NCI-H1105 (cell line): ENCODE data around the gene PTCRA.
A peak's percentile ranks its signal among the peaks of the same experiment; 100 is the strongest.
"Not testable (repeated sequence)": the region's sequence is repeated elsewhere in the genome, so short reads cannot be mapped to it uniquely, and the experiment has no call there.

Source experiments
- DNase-seq: peaks from one replicate; lab custom pipeline; 2025; lab: John Stamatoyannopoulos, UW

PTCRA gene

DNA sequence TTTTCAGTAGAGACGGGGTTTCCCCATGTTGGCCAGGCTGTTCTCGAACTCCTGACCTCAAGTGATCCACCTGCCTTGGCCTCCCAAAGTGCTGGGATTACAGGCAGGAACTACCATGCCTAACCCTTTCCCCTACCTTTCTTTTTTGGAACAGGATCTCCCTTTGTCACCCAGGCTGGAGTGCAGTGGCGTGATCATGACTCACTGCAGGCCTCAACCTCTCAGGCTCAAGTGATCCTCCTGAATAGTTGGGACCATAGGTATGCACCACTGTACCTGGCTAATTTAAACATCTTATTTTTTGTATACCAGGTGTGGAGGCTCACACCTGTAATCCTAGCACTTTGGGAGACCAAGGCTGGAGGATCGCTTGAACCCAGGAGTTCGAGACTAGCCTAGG, 25.5 kb downstream of the PTCRA start:
- DNase-seq = not testable (repeated sequence)

DNA sequence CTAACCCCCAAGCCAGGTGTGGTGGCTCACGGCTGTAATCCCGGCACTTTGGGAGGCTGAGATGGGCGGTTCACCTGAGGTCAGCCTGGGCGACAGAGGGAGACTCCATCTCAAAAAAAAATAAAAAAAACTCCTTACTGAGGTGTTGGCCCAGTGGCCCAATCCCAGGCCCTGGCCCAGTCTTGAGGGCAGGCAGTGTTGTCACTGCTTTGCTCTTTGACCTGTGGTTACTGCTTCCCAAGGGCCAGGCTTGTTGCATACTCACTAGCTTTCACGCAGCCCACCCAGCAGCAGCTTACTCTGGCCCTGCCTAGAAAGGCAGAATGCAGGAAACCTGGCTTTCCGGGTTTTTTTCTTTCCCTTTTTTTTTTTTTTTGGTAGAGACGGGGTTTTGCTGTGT, 26.6 kb downstream of the PTCRA start:
- DNase-seq = no peak

DNA sequence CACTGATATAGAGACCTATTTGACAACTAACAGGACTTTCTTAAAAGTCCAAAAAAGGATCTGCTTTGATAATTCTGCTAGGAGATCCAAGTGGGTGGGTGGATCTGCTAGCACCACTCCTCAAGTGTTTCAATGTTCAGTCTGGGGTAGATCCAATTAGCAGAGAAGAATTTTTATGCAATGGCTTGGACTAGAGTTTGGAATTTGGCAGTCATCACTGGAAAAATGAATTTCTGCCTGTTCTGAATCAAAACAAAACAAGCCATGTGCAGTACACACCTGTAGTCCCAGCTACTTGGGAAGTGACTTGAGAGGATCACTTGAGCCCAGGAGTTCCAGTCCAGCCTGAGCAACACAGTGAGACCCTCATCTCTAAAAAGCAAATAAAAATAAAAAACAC, 32.1 kb downstream of the PTCRA start:
- DNase-seq = no peak

DNA sequence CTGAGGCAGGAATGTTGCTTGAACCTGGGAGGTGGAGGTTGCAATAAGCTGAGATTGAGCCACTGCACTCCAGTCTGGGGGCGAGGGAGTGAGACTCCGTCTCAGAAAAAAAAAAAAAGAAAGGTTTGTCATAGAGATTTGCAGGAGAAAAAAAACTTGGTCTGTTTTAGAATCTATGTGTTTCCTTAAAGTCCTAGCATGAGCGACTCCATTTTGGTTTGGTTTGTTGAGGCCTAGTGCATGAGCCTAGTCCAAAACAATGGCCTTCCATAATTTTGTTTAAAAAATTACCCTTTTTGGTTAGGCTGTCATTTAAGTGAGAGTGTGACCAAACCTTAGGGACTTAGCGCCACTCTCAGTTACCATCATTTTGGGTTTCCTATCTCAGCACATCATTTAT, 36.5 kb downstream of the PTCRA start:
- no peak for DNase-seq

DNA sequence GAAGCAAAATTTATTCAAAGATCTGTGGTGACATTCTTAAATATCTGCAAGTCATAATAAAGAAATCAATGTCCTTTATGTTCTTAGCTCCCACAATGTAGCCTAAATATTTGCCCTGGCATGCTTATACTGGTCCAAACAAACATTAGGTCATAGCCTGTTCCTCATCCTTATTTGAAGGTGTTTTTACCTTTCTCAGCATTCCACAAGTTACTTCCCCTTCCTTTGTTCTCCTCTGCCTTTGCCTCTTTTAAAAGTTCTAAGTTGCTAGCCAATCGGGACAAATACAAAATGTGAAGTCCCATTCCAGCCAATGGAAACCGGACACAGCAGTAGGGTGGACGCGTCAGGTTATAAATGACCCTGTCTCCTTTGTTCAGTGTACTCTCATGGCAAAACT, 38.6 kb downstream of the PTCRA start:
- not testable (repeated sequence) for DNase-seq

DNA sequence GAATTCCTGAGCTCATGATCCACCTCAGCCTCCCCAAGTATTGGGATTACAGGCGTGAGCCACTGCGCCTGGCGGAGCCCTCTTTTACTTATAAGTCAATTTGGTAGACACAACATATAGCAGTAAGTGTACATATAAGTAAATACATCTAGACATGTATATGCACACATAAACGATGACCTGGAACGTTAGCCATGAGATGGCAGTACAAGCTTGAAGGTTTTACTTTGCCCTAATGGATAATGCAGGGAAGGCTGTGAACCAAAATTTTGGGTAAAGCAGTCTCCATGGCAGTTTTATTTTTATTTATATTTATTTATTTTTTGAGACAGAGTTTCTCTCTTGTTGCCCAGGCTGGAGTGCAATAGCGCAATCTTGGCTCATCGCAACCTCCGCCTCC, 42.3 kb downstream of the PTCRA start:
- no peak for DNase-seq

DNA sequence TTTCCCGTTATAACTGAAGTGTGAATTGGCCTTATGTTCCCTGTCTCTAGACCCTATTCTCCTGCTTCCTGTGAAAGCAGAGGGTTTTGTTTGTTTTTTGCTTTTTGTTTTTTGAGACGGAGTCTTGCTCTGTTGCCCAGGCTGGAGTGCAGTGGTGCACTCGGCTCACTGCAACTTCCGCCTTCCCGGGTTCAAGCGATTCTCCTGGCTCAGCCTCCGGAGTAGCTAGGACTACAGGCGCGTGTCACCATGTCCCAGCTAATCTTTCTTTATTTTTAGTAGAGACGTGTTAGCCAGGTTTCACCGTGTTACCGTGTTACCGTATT, 44.0 kb downstream of the PTCRA start:
- DNase-seq = no peak

DNA sequence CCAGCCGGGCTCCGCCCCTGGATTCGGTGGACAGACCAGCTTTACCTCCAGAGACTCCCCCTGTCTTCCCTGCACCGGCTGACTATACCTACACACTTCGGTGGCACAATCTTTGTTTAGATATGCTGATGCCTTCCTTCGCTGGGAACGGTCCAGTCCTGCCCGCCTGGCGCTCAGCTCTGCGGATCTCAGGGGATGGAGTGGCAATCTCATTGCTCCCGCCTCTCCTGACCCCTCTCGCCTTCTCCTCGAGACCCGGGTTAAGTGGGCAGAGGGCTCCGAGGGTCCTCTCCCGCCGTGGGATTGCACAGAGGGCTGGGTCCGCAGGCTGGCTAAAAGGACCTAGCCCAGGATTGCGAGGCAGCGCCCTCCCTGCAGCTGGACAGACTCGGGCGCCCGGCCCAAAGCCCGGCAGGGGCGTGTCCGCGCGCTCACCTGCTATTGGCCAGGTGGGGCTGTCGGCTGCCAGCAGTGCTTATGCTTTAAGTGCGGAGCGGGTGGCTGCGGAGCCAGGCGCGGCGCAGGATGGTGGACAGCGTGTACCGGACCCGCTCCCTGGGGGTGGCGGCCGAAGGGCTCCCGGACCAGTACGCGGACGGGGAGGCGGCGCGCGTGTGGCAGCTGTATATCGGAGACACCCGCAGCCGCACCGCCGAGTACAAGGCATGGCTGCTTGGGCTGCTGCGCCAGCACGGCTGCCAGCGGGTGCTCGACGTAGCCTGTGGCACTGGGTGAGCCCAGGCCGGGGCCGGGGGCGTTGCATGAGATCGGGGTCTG, 44.6 kb downstream of the PTCRA start, which contains the start of gene GNMT:
Gene GNMT, plus strand, starts transcription at position 512 of the 777 bp plus-strand sequence. Its CDS starts 14 bp downstream, at position 526.
- DNase-seq = peak; percentile 58

DNA sequence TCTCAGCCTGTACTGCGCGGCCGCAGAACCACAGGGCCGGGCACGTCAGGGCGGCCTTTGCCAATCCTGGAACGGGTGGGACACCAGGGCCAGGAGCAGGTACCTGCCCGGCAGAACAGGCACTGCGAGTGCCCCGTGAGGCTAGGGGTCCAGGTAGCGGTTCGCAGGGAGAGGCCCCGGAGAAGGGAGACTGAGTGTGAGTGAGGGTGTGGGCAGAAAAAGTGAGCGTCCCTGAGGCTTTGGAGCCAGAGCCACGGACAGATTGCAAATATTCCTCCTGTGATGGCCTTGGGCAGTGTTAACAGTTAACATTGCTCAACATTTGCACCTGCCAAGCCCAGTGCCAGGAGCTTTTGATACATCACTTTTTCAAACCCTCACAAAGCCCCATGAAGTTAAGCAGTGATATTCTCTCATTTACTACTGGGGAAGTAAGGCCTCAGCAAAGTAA, 45.2 kb downstream of the PTCRA start:
- peak; percentile 29 for DNase-seq

DNA sequence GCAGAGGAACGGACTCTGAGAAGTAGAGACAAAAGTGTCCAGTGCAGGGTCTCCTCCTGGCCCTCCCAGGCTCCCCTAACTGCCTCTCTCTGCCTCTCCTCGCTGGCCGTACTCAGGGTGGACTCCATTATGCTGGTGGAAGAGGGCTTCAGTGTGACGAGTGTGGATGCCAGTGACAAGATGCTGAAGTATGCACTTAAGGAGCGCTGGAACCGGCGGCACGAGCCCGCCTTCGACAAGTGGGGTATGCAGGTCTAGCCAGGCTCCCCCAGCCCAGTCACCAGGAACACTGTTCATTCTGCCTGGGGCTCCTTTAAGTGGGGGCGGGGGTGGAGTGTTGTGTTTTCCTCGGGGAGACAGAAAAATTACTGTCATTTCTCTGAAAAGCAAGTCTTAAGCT, 46.2 kb downstream of the PTCRA start:
- DNase-seq = no peak

DNA sequence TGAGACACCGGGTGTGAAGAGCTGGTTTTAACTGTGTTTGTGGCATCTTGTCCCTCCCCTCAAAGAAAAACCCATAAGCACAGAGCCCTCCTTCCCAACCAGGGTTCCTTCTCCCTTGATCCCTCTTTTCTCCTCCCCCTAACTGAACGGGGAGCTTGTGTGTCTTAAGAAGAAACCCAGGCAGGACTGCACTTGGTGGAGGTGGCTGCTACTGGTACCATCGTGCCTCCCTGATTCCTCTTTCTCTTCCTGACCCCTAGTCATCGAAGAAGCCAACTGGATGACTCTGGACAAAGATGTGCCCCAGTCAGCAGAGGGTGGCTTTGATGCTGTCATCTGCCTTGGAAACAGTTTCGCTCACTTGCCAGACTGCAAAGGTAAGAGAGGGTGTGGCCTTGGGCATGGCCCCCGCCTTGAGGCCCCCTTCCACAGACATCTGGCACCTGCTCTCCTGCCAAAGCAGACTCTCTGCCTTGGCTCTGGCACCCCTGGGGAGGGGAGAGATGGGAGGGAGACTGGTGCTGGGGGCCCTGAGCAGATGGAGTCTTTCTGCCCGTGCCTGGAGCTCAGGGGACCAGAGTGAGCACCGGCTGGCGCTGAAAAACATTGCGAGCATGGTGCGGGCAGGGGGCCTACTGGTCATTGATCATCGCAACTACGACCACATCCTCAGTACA, 46.8 kb downstream of the PTCRA start:
- DNase-seq = no peak

DNA sequence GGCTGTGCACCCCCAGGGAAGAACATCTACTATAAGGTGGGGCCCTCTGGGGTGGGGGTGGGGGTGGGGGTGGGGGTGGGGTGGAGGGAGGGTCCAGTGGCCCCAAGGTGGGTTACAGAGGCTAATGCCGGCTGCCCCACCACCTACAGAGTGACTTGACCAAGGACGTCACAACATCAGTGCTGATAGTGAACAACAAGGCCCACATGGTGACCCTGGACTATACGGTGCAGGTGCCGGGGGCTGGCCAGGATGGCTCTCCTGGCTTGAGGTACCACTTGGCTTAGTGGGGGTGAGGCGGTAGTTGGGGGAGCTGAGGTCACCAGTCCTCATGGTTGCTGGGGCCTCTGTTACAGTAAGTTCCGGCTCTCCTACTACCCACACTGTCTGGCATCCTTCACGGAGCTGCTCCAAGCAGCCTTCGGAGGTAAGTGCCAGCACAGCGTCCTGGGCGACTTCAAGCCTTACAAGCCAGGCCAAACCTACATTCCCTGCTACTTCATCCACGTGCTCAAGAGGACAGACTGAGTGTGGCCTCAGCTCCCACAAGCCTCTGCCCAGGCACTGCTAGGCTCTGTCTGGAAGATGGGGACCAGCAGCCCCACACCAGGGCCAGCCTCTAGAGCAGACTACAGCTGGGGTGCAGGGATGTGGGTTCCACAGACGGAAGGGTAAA, 47.5 kb downstream of the PTCRA start:
- no peak for DNase-seq

DNA sequence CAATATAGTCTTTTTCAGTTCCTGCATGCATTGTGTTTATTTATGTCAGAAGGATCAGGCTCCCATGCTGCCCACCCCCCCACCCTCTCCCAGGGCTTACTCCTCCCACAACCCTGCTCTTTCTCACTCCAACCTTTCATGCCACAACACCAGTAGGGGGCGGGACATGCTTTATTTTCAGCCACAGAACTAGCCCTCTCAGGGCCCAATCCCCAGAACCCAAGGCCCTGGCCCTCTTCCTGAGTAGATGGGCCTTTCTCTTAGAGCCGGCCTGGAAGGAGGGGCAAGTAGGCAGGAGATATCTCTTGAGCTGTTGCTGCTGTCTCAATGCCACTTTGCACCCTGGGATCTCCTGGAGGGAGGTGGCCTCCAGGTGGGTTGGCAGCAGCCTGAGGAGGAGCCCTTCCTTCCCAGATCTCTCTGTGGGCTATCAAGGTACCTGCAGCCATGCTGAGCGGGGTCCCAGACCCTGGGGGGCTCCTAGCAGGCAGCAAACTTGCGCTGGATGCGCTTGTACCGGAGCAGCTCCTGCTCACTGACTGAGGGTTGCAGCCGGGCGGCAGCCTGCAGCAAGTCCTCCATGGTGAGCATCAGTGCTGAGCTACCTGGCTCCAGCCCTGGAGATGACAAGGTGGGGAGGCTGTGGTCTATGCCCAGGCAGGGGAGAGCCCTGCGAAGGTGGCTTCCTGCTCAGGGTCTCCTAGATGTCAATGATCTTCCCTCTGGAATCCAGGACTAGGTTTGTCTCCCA, 48.2 kb downstream of the PTCRA start:
- no peak for DNase-seq

DNA sequence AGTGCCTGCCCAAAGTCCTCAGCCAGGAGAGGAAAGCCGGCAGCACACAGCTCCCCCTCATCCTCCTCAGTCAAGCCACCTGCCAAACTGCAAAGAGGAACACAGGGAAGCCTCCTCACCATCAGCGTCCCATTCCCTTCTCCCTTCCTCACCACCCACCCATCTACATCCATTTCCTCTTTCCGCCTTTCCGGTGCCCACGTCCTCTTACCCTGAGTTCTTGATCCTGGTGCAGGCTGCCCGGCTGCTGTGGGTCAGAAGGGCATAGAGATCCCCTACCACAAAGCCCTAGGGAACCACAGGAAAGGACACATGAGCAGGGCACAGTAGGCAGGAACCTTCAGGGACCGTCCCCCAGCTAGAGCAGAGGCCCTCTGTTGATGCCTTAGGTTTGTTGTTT, 50.7 kb downstream of the PTCRA start:
- no peak for DNase-seq

DNA sequence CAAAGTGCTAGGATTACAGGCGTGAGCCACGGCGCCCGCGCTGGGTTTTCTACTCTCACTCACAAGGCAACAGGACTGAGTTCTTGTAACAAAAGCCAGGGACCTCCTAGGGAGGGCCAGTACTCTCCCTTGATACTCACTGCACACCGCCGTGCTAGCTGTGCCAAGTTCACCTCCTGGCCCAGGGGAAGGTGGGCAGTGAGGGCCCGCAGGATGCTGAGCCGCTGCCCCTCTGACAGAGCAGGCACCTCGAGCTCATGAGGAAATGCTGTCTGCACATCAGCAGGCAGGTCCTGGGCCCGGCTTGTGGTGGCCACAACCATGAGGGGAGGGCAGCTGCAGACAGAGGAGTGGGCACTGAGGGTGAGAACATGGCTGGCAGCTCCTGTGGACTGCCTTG, 51.4 kb downstream of the PTCRA start:
- DNase-seq = no peak

DNA sequence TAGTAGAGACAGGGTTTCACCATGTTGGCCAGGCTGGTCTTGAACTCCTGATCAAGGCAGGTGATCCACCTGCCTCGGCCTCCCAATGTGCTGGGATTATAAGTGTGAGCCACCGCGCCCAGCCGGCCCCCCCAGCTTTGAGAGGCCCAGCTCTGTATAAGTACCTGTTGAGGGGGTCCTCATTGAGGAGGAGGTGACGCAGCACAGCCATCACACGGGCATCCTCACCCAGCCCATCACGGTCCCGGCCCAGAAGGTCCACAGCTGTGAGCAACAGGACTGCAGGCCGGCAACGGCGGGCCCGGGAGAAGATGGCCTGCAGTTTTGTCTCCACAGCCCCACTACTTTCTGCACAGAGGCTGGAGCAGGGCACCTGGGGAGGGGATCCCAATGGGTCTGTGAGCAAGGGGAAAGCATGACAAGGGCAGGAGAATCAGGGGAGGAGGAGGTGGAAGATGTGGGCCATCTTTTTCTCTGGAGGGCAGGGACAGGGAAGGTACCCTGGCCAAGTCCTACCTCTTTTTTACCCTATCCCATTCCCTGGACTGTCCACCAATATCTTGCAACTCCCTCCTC, 52.4 kb downstream of the PTCRA start:
- no peak for DNase-seq

DNA sequence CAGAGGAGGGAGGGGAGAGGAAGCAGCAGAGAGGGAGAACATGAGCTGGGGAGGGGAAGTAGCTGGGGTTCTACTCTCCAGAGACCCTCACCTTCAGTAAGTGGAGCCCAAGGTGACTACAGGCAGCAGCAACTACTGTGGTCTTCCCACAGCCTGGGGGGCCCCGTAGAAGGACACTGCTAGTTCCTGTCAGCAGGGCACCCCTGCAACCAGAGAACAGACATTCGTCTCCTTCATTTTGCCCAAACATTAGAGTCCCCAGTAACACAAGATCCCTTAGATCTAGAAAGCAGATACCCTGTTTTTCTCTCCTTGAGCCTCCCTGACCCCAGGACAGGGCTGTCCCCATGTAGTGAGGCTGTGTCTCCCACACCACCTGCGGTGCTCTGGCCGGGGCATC, 52.9 kb downstream of the PTCRA start:
- no peak for DNase-seq

DNA sequence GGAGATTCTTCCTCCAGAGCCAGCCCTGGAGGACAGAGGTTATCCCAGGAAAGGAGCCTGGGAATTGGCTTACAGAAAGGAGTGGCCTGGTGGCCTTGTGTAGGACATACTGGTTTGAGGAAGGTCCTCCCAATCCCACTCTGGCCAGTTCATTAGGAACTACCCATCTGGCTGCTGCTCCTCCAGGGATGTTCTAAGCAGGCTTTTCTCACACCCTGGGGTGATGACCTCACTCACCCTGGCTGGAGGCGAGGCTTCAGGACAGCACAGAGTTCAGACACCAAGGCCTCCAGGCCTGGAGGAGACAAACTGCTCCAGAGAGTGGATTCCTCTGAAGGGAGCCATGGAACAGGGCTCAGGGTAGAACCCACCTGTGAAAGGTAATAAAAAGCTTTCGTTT, 53.6 kb downstream of the PTCRA start:
- no peak for DNase-seq

DNA sequence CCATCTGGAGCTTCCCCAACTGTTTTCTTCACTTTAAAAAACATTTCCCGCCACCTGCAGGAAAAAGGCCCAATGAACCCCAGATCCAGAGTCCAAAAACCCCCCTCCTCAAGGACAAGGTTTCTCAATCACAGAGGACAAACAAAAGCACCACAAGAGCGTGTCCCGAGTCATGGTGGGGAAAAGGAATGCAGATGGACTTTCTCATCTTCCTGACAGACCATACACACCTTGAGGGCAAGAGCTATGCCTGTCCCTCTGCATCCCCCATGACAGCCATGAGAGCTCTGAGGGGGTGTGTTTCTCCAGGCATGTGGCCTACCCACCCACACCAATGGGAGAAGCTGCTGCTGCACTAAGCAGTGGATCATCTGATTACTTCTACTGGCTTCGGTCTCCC, 54.1 kb downstream of the PTCRA start:
- DNase-seq = no peak

DNA sequence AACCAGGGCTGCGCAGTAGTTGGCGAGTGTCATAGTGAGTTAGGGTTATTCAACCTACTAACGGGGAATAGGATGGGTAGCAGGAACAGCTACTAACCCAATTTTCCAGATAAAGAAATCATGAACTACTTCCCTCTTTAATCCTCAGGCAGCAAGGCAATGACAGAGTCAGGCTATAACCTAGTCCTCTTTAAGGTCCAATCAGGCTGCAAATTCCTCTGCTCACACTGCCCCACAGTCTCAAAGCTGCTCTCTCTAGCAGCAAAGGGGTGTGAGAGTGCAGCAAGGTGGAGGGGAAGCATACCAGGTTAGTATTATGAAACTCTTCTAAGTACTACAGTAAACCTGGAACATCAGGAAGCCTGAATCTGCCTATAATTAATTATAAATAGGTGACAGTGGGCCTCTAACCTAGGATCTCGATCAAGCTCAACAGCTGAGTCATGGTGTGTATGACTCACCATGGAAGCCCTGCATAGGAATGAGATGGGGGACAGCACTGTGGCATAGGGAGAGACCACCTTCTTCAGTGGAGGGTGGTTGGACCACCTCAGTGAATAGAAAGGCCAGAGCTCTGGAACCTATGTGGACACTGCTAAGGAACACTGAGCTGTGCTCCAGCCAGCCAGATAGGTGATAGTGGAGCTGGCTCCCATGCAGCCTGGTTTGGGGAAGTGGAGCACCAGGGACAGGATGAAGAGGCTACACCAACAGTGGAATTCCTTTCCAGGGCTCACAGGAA, 55.2 kb downstream of the PTCRA start:
- DNase-seq = no peak

DNA sequence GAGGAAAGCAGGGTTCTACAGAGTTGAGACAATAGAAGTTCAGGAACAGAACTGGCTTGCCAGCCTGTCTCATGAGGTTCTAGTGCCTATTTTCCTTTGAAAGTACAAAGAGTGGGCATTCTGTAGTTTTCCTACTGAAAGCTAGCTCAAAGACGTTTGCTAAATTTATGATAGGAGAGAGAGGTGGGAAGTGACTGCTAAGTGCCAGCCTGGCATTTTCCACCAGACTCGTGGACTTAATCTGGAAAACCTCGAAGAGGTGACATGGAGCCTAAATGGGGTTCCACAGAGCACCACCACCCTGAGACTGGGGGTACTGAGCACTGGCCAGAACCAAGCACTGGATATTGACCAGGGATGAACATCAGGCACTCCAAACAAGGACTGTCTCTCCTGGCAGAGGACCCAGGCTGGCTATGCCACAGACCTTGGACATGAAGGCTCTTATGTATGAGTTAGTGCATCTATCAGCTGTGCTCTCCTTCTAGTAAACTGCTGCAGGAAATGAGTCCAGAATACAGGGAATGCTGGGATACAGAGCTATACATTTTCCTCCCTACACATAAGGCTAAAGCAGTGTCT, 56.0 kb downstream of the PTCRA start:
- no peak for DNase-seq
